HepG2 (cell line): ENCODE measurements around the gene HPCAL1. TPM values are rescaled to one million over a fixed set of nuclear protein-coding genes. Genes with fewer than 3 reads are reported as not detected.
A peak's percentile ranks its signal among the peaks of the same experiment; 100 is the strongest.

Experiments
- CHCHD3 ChIP-seq: sonication (generic); formaldehyde crosslinking; IDR thresholded peaks from 2 replicates; pipeline ENCODE4 v1.8.0; 2022; ENCODE audit warnings: mild to moderate bottlenecking, missing genetic modification reagents, moderate library complexity
- HIC2 ChIP-seq: sonication (generic); formaldehyde crosslinking; IDR thresholded peaks from 2 replicates; pipeline ENCODE4 v1.9.0; 2022; ENCODE audit warnings: low read depth, missing genetic modification reagents
- MEIS1 ChIP-seq: sonication (generic); formaldehyde crosslinking; IDR thresholded peaks from 2 replicates; pipeline ENCODE4 v1.9.0; 2021; ENCODE audit warnings: mild to moderate bottlenecking, missing genetic modification reagents, moderate library complexity, borderline replicate concordance
- PHF21A ChIP-seq: sonication (generic); formaldehyde crosslinking; IDR thresholded peaks from 2 replicates; pipeline ENCODE4 v1.5.0; 2020; ENCODE audit warnings: mild to moderate bottlenecking, missing genetic modification reagents
- PHF8 ChIP-seq: sonication (generic); formaldehyde crosslinking; IDR thresholded peaks from 2 replicates; pipeline ENCODE4 v1.5.0; 2020; ENCODE audit warnings: missing genetic modification reagents
- PRDM10 ChIP-seq: sonication (generic); formaldehyde crosslinking; IDR thresholded peaks from 2 replicates; pipeline ENCODE4 v1.4.0; 2020; ENCODE audit warnings: low read depth, missing genetic modification reagents
- REL ChIP-seq: sonication (generic); formaldehyde crosslinking; conservative IDR thresholded peaks from 2 replicates; pipeline ENCODE4 v1.8.0; 2022; ENCODE audit warnings: mild to moderate bottlenecking, missing genetic modification reagents, moderate library complexity
- SMARCC2 ChIP-seq: fragments of 450-650 bp; IDR thresholded peaks from 2 replicates; pipeline ENCODE4 v1.6.1; 2017; ENCODE audit warnings: antibody characterized with exemption, mild to moderate bottlenecking
- SRSF4 ChIP-seq: fragments of 200-400 bp; formaldehyde crosslinking; IDR thresholded peaks from one replicate; pipeline ENCODE4 v1.6.1; 2018; ENCODE audit warnings: mild to moderate bottlenecking, low read depth, low read length, moderate library complexity; ENCODE audit not compliant: poor library complexity, severe bottlenecking
- ZBTB20 ChIP-seq: sonication (generic); formaldehyde crosslinking; IDR thresholded peaks from 2 replicates; pipeline ENCODE4 v1.8.1; 2023; ENCODE audit warnings: missing genetic modification reagents, low read depth, mild to moderate bottlenecking, borderline replicate concordance
- ZBTB44 ChIP-seq: sonication (generic); formaldehyde crosslinking; IDR thresholded peaks from 2 replicates; pipeline ENCODE4 v1.4.0; 2020; ENCODE audit warnings: missing genetic modification reagents
- ZMYM3 ChIP-seq: sonication (generic); formaldehyde crosslinking; IDR thresholded peaks from 2 replicates; pipeline ENCODE4 v1.5.1; 2020; ENCODE audit warnings: mild to moderate bottlenecking, missing genetic modification reagents
- ZNF572 ChIP-seq: sonication (generic); formaldehyde crosslinking; IDR thresholded peaks from 2 replicates; pipeline ENCODE4 v1.5.1; 2020; ENCODE audit warnings: mild to moderate bottlenecking, missing genetic modification reagents
- ZNF589 ChIP-seq: sonication (generic); formaldehyde crosslinking; conservative IDR thresholded peaks from 2 replicates; pipeline ENCODE4 v1.8.0; 2022; ENCODE audit warnings: mild to moderate bottlenecking, moderate library complexity, missing genetic modification reagents
- ZNF598 ChIP-seq: sonication (generic); formaldehyde crosslinking; IDR thresholded peaks from 2 replicates; pipeline ENCODE4 v1.5.1; 2020; ENCODE audit warnings: mild to moderate bottlenecking, missing genetic modification reagents, borderline replicate concordance
- ZNF781 ChIP-seq: sonication (generic); formaldehyde crosslinking; IDR thresholded peaks from 2 replicates; pipeline ENCODE4 v1.5.1; 2020; ENCODE audit warnings: borderline replicate concordance, mild to moderate bottlenecking, missing genetic modification reagents; ENCODE audit errors: not compliant biosample characterization
- ZNF850 ChIP-seq: sonication (generic); formaldehyde crosslinking; conservative IDR thresholded peaks from 2 replicates; pipeline ENCODE4 v1.9.0; 2021; ENCODE audit warnings: mild to moderate bottlenecking, missing genetic modification reagents
- ZSCAN25 ChIP-seq: sonication (generic); formaldehyde crosslinking; IDR thresholded peaks from 2 replicates; pipeline ENCODE4 v1.8.0; 2022; ENCODE audit warnings: mild to moderate bottlenecking, missing genetic modification reagents
- polyA plus RNA-seq, 8 experiments: library from polyadenylated mRNA; depleted of rRNA in 3 of 8; stranded (reverse) in 7 of 8; unstranded in 1 of 8; fragments of >200 nt; fragmentation: Illumina TruSeq in 4 of 8; extraction: Trizol in 4 of 8; gene quantifications; 2 replicates each; pipeline versions ENCODE4 v1.2.1 to v1.2.3, GENCODE V29; 2011 to 2016; ENCODE audit warnings: low read depth in 4 of 8, missing spikeins in 1 of 8, mixed read lengths in 1 of 8; ENCODE audit not compliant: insufficient read depth in 1 of 8
- total RNA-seq, 5 experiments: library from RNA; depleted of rRNA; stranded (reverse); fragments of >200 nt; fragmentation: Illumina TruSeq; extraction: Trizol; gene quantifications; 2 replicates each; pipeline ENCODE4 v1.2.3, GENCODE V29; 2016; ENCODE audit warnings: low read depth in 1 of 5
- TF ChIP-seq, protein P1 (sequence below): sonication (generic); formaldehyde crosslinking; IDR thresholded peaks from 2 replicates; pipeline ENCODE4 v1.8.1; 2023; ENCODE audit warnings: mild to moderate bottlenecking, missing genetic modification reagents, borderline replicate concordance

The HPCAL1 gene
- total and polyA plus RNA-seq, 2 of the 13 experiments (the other 11 are each of a cell fraction or from before 2014, with no cell fraction given), result 29.5 to 29.9 TPM

DNA sequence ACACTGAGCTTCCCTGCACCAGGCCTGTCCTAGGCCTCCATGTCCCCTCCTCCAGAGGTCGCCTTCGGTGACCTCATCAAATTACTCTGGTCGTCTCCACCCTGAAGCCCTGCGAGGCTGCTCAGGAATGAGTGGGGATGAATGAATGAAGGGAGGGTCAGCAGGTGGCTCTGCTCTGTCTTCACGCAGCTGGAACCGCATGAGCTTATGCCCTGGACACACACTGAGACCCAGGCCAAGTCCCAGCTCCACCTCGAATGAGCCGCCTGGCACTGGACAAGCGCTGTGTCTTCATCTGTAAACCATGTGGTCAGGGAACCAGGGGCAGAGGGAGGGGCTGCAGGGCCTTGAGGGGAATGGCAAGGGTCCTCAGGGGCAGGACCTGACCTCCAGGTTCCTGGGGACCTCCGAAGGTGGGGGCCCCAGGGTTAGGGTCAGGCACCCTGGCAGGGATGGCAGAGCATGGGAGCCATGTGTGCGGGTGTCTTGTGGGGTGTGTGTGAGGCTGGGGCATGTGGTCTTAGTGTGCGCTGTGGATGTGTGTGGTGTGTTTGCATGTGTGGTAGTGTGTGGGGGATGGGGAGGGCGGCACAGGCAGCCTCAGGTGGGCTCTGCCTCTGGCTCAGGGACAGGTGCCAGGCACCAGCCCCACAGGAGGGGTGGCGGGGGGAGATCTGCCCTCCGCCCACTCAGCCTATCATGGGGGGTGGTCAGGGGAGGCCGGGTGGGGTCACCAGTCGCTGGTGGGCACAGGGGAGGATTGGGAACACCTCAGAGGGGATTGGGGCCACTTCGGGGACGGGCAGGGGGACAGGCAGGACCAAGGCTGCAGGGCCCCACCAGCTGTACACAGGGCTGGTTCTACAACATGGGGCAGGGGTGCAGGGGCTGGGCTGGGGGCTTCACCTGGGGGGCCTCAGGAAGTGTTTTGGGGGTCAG lies 131.5 kb downstream of the HPCAL1 start (continued):
- TF ChIP-seq ZNF572 (CRISPR knock-in tag) (0 out of 2 replicates have a peak, but pooled peaks have one; percentile 58), ZBTB44 (CRISPR knock-in tag) (no peak), ZBTB20 (CRISPR knock-in tag) (no peak), ZNF850 (CRISPR knock-in tag) (no peak), MEIS1 (CRISPR knock-in tag) (no peak), PRDM10 (no peak), PHF21A (CRISPR knock-in tag) (no peak), ZSCAN25 (CRISPR knock-in tag) (no peak), HIC2 (CRISPR knock-in tag) (no peak), ZNF598 (CRISPR knock-in tag) (no peak), REL (CRISPR knock-in tag) (no peak), SMARCC2 (no peak), PHF8 (CRISPR knock-in tag) (no peak), SRSF4 (no peak), ZNF589 (CRISPR knock-in tag) (peak; percentile 49; the same call in 1 of the 2 replicates), CHCHD3 (CRISPR knock-in tag) (no peak), ZNF781 (CRISPR knock-in tag) (no peak), ZMYM3 (CRISPR knock-in tag) (no peak)
- TF ChIP-seq, protein P1, sequence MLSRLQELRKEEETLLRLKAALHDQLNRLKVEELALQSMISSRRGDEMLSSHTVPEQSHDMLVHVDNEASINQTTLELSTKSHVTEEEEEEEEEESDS, result no peak
